ENCODE results near the gene CRKL.
"Not testable (repeated sequence)": the region's sequence is repeated elsewhere in the genome, so short reads cannot be mapped to it uniquely, and the experiment has no call there.

The CRKL gene, protein sequence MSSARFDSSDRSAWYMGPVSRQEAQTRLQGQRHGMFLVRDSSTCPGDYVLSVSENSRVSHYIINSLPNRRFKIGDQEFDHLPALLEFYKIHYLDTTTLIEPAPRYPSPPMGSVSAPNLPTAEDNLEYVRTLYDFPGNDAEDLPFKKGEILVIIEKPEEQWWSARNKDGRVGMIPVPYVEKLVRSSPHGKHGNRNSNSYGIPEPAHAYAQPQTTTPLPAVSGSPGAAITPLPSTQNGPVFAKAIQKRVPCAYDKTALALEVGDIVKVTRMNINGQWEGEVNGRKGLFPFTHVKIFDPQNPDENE

DNA sequence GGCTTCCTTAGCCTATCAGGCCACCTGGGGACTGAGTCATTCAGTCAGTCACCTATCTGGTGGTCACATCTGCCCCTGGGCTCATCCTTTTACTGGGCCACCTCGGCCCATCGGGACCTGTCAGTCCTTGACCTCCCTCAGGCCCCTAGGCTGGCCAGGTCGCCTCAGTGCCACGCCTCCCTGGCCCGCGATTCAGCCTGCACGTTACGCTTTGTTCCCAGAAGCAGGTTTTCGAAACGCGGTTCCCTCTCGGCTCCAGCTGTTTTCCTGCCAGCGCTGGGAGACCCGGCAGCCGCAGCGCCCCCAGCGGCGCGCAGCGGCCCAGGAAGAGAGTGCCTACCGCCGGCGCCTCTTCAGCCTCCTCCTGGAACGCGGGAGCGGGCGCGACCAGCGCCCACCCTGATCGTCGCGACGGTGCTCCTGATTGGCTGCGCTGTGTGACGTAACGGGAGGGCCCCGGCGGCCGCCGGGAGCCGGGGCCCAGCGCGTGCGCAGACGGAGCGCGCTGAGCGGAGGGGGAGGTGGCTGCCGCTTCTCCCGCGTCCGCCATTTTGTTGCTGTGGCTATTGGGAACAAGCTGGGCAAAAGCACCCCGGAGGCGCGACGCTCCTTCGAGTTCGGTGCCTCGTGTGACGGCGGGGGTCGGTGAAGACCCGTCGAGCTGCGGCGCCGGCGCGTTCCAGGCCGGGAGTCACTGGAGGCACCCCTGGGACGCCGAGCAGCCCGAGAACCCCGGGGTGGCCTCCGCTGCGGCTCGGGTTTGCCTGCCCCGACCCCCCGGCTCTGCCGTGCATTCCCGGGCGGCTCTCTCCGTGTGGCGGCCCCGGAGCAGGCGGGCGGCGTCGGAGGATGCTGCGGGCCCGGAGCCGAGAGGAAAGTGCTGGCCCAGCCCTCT is at the start of gene CRKL:
Gene CRKL (plus strand): TSS at position 492 of the 895 bp plus-strand sequence. CDS start 528 bp downstream, outside the sequence.
- DNase-seq = peak; percentile 97 to 98

DNA sequence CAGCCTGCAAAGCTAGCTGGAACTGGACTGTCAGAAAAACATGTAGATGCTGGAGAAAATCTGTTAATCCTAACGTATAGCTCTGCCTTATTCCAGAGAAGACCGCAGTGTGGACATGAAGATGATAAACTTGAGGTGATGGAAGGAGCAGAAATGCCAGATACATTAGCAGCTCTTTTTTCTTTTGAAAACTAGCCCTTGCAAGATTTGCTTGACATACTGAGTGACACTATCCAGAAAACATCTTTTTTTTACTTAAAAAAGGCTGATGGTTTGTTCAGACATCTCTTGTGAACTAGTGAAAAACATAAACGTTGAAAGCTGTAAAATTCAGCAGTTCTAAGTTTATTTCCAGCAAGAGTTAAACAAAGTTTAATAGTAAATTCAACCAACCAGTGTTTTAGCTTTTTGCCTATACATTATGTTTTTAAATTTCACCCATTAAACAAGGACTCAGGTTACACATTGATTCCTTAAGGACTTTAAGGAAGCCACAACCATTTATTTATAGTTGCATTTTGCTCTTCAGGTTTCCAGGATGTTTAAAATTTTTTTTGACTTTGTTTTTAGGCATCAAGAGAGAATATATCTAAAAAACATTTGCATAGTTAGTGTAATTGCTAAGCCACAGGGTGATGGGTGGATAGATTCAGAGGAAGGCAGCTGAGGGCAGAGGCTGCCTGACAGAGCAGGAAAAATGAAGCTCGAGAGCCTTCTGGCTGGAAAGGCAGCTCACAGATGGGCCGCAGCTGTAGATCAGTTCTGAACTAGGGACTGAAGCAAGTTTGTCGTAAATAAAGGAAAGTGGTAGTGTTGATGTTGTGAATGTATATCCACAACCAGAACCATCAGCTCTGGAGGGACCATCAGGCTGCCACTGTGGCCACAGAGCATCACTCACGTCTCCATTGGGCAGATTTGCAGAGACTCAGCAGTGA is 48.9 kb upstream of the CRKL start:
- no peak for DNase-seq

DNA sequence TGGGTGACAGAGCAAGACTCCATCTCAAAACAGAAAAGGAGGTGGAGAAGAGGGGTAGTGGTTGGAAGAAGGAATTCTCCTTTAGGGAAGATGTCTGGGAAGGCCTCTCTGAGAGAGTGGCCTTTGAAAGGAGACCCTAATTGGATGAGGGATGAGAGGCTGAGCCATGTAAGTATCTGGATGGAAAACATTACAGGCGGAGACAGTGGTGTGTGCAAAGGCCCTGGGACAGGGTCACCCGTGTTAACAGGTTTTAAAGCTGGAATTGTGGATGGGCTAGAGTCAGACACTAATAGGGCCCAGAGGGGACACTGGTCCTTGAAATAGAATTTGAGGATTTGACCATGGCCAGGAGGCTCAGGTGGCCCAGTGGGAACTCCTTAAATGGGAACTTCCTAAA is 48.0 kb upstream of the CRKL start:
- no peak for DNase-seq

DNA sequence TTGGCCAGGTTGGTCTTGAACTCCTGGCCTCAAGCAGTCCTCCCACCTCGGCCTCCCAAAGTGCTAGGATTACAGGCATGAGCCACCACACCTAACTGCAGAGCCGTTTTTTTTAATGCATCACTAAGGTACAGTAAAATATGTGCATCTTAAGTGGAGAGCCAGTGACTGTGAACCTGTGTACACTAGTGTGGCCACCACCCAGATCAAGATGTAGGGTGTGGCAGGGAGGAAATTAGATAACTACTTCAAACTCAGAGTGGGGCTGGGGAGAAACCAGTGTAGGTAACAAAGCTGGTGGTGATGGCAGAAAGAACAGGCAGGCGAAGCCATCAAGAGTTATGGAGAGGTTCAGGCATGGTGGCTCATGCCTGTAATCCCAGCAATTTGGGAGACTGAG is 44.0 kb upstream of the CRKL start:
- no peak for DNase-seq

DNA sequence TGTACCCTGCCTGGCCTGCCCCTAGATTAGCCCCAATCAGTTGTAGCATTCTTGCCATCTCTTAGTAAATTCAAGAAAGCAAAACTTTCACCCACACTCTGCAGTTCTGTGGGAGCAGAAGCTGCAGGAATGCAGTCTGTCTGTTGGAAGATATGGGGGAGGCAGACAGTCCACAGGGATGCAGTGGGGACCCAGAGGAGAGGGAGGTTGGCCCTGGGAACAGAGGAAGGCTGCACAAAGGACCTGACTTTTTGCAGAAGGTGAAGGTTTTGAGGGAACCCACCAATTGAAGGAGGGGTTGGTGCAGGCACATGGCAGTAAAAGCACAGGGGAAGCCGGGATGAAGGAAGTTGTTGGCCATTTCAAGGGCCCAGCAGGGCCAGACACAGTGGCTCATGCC is 41.9 kb upstream of the CRKL start:
- DNase-seq = no peak

DNA sequence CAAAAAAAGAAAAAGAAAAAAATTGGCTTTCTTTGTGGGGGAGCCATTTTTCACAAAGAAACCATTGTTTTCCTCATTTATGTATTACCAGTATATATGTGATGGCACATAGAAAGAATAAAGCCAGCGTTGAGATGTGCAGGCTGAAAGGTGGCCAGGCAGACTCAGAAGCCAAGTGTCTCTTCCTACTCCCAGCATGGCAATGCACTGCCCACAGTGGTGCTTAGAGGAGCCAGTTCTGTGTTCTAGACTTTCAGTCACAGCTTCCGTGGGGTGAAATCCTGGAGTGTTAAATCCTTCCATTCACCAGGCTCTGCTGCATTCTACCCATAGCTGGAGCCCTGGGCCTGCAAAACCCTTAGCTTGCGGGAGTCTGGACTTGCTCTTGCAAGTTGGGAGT is 39.5 kb upstream of the CRKL start:
- no peak for DNase-seq

DNA sequence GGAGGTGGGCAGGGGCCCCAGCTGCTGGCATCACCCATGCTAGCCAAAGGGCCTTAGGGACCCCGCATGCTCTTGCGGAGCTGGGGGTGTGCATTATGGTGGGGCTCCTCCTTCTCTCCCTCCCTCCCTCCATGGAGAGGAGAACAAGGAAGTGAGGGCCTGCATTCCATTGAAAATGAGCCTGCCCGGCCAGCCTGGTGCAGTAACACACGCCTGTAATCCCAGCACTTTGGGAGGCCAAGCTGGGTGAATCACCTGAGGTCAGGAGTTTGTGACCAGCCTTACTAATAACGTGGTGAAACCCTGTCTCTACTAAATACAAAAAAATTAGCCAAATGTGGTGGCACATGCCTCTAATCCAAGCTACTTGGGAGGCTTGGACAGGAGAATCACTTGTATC is 36.0 kb upstream of the CRKL start:
- DNase-seq = no peak

DNA sequence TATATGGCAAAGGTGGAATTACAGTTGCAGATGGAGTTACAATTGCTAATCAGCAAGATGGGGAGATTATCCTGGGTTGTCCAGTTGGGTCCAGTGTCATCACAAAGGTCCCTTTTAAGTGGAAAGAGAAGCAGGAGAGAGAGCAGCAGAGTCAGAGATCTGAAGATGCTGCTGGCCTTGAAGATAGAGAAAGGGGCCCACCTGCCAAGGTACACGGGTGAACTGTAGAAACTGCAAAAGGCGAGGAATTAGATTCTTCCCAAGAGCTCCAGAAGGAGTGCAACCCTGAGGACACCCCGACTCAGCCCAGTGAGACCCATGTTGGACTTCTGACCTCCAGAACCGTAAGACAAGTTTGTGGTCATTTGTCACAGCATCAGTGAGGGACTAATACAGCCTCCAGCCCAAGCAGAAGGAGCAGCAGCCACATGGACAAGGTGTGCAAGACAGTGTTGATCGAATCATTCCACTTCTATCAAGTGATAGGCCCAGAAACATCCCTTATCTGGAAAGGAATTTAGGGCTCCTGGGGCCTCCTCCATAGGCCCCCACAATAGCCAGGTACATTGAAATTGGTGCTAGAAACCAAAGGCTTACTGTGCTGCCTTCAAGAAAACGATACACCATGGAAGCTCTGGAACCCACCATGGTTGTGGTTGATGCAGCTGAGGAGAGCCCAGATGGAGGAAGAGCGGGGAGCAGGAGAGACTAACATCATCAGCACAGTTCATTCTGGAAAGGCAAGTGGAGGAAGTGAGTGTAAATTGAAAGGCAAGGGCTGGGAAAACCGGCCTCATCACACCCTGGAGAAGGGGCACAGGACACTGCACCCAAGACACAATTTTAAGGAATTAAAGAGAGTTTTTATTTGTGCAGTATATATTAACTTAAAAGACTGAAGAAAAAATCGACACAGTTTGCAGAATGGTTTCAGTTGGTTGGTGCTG is 35.1 kb upstream of the CRKL start:
- DNase-seq = no peak

DNA sequence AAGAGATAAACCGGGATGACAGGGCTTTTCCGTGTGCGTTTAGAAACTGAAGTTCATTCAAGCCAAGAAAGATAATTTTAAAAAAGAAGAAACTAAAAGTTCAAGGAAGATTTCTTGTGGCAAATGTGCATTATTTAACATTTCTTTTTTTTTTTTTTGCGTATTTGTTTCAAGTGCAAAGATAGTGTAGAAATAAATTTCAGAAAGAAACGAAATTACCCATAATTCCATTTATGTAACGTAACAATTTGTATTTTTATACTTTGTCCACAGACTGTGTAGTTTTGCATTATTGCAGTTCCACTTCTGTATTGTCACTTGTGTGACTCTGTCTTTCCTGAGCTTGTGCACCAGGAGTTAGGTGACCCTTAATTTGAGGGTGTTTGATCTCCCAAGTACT is 34.4 kb upstream of the CRKL start:
- no peak for DNase-seq

DNA sequence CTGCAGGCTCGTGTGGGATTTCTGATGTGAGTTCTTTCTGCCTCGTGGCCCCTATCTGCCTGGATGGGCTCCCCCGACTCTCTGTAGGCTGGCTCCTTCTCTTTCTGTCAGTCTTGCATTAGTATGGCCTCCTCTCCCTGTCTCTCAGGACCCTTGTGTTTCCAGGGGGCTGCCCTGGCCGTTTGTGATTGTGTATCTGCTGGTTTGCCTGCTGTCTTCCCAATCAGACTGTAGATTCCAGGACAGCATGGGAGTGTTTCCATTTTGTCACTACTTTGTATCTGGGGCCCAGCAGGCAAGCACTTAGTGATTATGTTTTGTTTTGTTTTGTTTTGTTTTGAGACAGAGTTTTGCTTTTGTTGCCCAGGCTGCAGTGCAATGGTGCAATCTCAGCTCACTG is 32.8 kb upstream of the CRKL start:
- no peak for DNase-seq

DNA sequence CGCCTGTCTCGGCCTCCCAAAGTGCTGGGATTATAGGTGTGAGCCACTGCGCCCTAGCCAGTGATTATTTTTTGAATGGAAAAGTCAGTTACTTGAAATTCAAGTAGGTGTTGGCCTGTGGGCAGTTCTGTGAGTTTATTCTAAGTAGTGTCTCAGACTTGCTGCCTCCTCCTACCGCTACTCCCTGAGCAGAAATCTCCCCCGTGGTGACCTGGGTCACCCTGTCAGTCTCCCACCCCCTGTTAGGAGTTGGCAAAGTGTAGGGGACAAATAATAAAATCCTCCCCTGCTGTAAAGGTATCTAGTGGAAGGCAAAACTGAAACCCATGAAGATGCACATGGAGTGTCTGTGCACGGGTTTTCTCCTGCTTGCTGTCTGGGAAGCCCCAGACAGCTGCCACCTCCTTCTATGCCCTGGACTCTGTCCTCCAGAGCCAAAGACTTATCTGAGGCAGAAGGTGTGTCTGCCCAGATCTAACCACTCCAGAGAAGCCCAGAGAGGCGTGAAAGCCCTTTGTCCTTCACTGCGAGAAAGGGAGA is 32.1 kb upstream of the CRKL start:
- DNase-seq = no peak

DNA sequence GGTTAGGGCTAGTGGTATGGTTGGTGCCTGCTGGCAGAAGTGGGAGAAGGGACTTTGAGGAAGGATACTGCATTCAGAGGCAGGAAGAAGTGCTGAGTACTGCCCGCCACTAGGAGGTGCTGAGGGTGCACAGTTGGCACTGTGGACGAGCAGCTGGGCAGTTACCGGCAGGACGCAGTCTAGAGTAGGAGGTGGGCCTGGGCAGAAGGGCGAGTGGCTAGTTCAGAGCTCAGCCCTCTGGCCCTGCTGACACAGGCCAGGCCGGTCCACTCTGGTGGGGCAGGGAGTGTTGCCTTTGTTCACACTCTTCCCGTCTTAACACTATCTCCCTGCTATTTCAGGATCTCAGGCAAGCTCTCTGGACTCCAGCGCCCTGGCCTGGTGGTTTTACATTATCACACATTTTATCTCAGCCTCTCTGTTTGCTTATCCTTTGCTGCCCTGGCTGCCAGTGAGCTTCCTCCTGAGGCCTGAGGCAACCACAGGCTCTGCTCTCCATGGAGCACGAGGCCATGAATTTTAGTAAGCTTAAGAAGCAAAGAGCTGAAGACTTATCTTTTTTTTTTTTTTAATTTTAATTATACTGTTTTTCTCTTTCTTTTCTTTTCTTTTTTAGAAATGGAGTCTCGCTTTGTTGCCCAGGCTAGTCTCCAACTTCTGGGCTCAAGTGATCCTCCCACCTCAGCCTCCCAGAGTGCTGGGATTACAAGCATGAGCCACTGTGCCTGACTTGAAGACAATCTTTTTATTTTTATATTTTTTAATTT is 31.5 kb upstream of the CRKL start:
- peak; percentile 40 to 64 for DNase-seq

DNA sequence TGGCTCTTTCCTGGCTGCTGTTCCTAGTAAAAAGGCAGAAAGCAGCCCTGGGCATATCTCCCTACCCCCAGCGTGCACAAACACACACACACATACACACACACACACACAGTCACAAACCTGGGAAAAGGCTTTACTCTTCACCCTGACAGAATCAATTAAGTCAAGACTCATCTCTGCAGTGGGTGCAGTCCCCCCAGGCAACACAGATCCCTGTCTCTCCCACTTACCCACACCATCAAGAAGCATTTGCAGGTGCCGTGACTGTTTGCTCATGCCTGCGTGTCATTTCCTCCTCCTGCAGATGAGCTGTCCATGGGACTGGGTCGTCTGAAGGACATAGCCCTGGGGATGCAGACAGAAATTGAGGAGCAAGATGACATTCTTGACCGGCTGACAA is 29.8 kb upstream of the CRKL start:
- DNase-seq = no peak

DNA sequence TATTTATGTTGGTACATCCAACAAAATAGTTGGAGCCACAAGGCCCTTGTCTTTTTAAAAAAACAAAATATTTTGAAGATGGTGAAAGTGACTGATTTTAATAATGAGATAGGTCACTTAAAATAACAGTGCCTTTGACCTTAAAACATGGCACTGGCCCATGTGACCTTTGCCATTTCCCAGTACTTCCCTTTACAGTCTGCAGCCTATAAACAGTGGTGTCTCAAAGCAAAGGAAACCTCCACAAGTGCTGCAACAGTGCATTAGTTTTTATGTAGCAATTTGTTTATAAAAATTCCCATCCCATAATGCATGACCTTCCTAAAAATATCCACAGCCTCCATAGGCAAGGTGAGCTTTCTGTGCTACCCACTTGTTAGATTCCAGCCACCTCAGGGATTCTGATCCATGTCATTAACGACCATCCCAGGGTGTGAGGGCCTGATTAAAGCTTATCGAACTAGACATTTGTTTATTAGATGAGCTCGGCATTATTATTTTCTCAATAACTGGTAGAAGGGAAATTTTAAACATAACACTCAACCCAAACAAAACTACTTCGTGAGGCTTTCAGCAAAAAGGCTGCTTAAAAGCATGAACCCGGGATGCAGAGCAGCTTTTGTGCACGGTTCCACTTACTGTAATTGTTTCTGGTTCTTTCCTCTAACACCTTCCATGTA is 28.0 kb upstream of the CRKL start:
- no peak for DNase-seq

DNA sequence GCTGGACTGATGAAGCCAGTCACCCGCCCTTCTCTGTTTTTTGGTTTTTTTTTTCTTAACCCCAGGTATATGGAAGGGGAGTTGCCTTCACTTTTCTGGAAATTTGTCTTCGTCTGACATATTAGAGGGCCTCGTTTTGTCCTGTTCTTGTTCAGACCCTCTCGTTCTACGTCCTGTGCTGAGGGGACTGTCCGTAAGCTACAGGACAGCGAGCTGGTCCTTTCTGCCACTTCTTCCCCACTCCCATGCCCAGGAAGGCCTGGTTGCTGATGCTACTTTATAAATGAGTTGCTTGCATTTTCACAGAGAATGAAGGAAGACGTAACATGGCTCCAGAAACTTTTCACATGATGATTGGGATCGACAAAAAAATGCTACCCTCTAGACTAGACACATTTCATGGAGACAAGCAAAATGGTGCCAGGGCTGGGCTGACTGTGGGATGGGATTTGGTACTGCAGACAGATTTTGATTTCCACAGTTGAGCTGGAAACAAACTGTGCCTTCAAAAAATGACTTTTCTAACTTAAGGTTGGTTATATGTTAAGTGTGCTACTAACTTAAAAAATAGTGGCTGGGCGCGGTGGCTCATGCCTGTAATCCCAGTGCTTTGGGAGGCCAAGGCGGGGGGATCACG is 27.2 kb upstream of the CRKL start:
- DNase-seq = no peak

DNA sequence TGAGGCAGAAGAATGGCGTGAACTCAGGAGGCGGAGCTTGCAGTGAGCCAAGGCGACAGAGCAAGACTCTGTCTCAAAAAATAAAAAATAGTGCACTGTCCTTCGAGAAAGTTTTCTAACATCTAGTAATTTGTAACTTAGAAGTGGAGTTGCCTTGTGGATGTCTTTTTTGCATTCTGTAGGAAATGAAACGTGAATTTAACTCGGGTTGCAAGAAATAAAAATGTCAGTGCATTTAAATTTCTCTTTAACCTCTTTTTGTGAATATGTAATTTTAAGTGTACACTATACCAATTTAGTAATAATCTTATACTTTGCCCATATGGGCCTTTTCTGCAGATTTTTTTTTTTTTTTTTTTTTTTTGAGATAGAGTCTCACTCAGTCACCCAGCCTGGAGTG is 26.2 kb upstream of the CRKL start:
- no peak for DNase-seq

DNA sequence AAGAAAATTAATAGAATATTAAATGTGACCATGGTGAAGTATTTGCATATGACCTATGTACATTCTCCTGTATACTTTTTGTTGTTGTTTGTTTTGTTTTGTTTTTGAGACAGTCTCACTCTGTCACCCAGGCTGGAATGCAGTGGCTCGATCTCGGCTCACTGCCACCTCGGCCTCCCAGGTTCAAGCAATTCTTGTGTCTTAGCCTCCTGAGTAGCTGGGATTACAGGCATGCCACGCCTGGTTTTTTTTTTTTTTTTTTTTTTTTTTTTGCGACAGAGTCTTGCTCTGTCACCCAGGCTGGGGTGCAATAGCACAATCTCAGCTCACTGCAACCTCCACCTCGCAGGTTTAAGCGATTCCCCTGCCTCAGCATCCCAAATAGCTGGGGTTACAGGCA is 19.5 kb upstream of the CRKL start:
- not testable (repeated sequence) for DNase-seq

DNA sequence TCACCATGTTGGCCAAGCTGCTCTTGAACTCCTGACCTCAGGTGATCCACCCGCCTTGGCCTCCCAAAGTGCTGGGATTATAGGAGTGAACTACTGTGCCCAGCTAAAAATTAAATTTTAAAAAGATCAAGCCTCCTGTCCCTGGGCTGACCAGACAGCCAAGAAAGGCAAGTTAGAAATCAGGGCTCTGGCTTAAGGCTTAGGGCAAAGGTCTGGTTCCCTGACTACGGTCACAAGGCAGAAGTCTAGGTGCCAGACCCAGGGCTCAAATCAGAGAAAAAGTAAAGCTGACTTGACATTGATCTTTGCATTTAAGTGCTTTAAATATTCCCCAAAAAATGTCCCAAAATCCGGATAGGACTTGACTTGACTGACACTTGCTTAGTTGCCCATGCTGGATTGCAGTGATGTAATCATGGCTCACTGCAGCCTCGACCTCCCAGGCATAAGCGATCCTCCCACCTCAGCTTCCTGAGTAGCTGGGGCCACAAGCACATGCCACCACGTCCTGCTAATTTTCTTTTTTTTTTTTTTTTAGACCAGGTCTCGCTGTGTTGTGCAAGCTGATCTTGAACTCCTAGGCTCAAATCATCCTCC is 17.3 kb upstream of the CRKL start:
- DNase-seq = no peak

Measured in CD4-positive, alpha-beta T cell treated with Interleukin-1 beta for 1 hour (primary cell).